Aorta (tissue), 5 donors: ENCODE results near the gene PNLIP. TPM values are rescaled to one million over a fixed set of nuclear protein-coding genes. Genes with fewer than 3 reads are reported as not detected.

Source experiments
- ATAC-seq: fragments of 200-7000 bp; cut with Tn5 transposase; one replicate; pipeline ENCODE4 v1.9.1; 2022; ENCODE audit warnings: moderate library complexity; ENCODE audit not compliant: low FRiP score
- DNase-seq, 2 donors: peaks; one replicate each; pipeline ENCODE4 v3.0.0-alpha.2; 2020
- H3K27ac ChIP-seq, 2 donors: one replicate each; pipeline ENCODE4 v1.5.1; 2013; ENCODE audit warnings: low read length in 2 of 2, mild to moderate bottlenecking in 2 of 2, moderate library complexity in 2 of 2, control low read depth in 1 of 2, inconsistent platforms in 1 of 2, low read depth in 1 of 2
- H3K27me3 ChIP-seq, 2 donors: one replicate each; pipeline ENCODE4 v1.6.1; 2013; ENCODE audit warnings: control low read depth in 1 of 2, low read length in 1 of 2, mild to moderate bottlenecking in 1 of 2, moderate library complexity in 1 of 2; ENCODE audit not compliant: insufficient read depth in 2 of 2, control insufficient read depth in 1 of 2
- H3K36me3 ChIP-seq, 2 donors: one replicate each; pipeline ENCODE4 v1.6.1; 2013; ENCODE audit warnings: control low read depth in 1 of 2, low read length in 1 of 2, mild to moderate bottlenecking in 1 of 2; ENCODE audit not compliant: insufficient read depth in 2 of 2, control insufficient read depth in 1 of 2
- H3K4me1 ChIP-seq, 2 donors: one replicate each; pipeline ENCODE4 v1.6.1; 2013; ENCODE audit warnings: low read length in 2 of 2, control low read depth in 1 of 2, mild to moderate bottlenecking in 1 of 2, moderate library complexity in 1 of 2; ENCODE audit not compliant: insufficient read depth in 2 of 2, control insufficient read depth in 1 of 2
- H3K4me3 ChIP-seq, 2 donors: one replicate each; pipeline ENCODE4 v1.5.1; 2013; ENCODE audit warnings: low read length in 2 of 2, control low read depth in 1 of 2, mild to moderate bottlenecking in 1 of 2
- H3K9me3 ChIP-seq: one replicate; pipeline ENCODE4 v1.6.1; 2013; ENCODE audit warnings: mild to moderate bottlenecking, low read length; ENCODE audit not compliant: control insufficient read depth
- WGBS, 2 donors: extraction: QIAGEN DNeasy Blood & Tissue Kit; methylation state at CpG; one replicate each; pipeline ENCODE4 v1.1.7; 2013; 5-methylcytosine and 5-hydroxymethylcytosine counted together
- intact Hi-C, 2 donors: fragments of 100-400 bp; cut with DNase I; formaldehyde crosslinking; loops; one replicate each; pipeline versions ENCODE4 v1.14.2 to v1.15.0; 2022
- polyA plus RNA-seq, 2 donors: library from polyadenylated mRNA; stranded (reverse); fragments of 200-250 nt; gene quantifications; one replicate each; pipeline ENCODE4 v1.2.3, GENCODE V29; 2013
- total RNA-seq, 2 donors: library from RNA; stranded (reverse); fragmentation: NEBNext Ultra II Directional; extraction: Animal tissue kit (Norgen Biotek cat#: 25700); gene quantifications; one replicate each; pipeline ENCODE4 v1.2.1, GENCODE V29; 2021
- donor health status: healthy with polysubstance abuse.
- donor health status: Bipolar disorder and iron deficiency.
- donor health status: DM: no; HTN: no; CAD: no.
- donor health status: DM: no; HTN: no; CAD: no.
- donor health status: DM: yes; HTN: yes; CAD: no.

Gene PNLIP
- total and polyA plus RNA-seq, 4 donors = 0.88 to 2.7 (median 1.8) TPM

DNA sequence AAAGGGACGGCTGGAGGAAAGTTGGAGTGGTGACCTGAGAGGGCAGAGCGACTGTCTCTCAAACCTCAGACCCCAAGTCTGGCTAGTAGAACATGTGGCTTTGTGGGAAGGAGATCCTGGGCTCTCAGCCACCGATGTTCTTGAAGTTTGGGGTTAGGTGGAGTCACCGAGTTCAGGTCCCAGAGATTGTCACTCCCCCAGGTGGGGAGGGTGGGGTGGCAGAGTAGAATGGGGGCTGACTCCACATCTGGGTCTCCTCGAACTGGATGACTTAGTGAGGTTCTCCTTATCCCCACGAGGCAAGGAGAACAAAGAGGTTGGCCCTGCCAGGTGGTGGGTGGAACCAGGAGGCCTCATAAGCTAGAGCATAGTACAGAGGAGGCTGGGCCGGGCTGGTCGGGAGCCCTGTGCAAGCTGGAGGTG, 60.3 kb downstream of the PNLIP start:
- WGBS, 2 donors = 69 to 72% methylated on average over 8 of the region's 8 CpGs
- DNase-seq = no peak
- H3K27me3 ChIP-seq = no peaks in the 10 kb centered on the region
- no peak overlapping the region for H3K4me3 ChIP-seq
- no peak overlapping the region for H3K27ac ChIP-seq
- intact Hi-C loops = no loop called here
- H3K4me1 ChIP-seq = no peaks in the 10 kb centered on the region
- peaks cover 7% of the 10 kb centered on the region for H3K9me3 ChIP-seq
- ATAC-seq = no peak
- no peaks in the 10 kb centered on the region for H3K36me3 ChIP-seq

DNA sequence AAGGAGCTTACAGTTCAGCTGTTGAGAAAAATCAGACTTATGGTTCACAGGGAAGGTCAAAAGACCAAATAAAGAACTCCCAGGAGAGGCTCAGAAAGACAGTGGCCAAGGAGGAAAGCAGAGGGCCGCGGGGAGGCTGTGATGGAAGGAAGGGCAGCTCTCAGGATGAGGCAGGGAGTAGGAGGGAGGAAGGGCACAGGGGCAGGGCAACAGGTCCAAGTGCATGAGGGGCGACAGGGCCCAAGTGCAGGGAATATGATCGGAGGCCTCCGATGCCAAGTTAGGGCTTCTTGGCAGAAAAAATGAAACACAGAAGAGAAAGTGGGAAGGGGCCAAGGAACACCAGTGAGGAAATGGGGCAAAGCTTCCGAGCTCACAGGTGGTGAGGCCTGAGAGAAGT, 61.6 kb downstream of the PNLIP start:
- 71 to 73% methylated on average over 6 of the region's 6 CpGs for WGBS, 2 donors
- no peak for ATAC-seq
- H3K27me3 ChIP-seq = no peaks in the 10 kb centered on the region
- no peaks in the 10 kb centered on the region for H3K4me1 ChIP-seq
- no peak overlapping the region for H3K4me3 ChIP-seq
- peaks cover 9% of the 10 kb centered on the region for H3K9me3 ChIP-seq
- DNase-seq = no peak
- H3K36me3 ChIP-seq = no peaks in the 10 kb centered on the region
- H3K27ac ChIP-seq = no peak overlapping the region
- intact Hi-C loops = no loop called here

DNA sequence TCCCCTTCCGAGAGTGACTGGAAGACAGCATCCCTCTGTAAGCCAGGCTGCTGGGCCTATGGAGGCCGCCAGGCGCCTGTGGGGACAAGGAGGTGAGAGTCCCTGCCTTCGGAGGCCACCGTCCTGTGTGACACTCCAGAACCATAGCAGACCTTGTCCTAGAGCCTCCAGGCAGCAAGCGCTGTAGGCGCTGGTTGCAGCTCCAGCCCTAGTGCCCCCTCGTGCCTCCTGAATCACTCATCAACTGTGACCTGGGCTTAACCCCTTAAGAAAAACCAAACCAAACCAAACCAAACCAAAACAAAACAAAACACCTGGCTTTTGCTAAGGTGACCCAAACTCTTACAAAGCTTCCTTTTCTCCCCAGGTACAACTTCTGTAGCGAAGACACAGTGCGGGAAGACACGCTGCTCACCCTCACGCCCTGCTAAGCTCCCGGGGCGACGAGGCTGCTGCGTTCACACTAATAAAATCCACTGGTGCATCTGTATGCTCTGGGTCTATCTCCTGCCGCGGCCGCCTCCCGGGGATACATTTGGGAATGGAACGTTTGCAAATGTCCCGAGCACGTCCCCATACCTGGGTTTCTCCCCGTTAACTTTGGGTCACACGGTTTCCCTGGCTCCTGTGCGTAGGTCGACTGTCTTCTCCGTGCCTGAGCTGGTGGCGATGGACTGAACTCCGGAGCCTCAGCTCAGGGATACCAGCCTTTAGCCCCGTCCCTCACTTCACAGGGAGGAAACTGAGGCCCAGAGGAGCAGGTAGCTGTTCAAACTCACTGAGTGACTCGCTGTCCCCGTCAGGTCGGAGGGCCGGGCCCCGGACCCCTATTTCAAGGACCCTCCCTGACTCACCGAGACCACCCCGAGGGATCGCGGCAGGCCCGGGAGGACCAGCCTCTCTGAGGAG, 63.2 kb downstream of the PNLIP start:
- no peaks in the 10 kb centered on the region for H3K27me3 ChIP-seq
- DNase-seq (no peak), ATAC-seq (no peak)
- H3K4me3 ChIP-seq = no peak overlapping the region
- 41 to 43% methylated on average over 41 of the region's 41 CpGs for WGBS, 2 donors
- no peak overlapping the region for H3K27ac ChIP-seq
- no peaks in the 10 kb centered on the region for H3K4me1 ChIP-seq
- intact Hi-C loops = no loop called here
- peaks cover 10% of the 10 kb centered on the region for H3K9me3 ChIP-seq
- no peaks in the 10 kb centered on the region for H3K36me3 ChIP-seq

DNA sequence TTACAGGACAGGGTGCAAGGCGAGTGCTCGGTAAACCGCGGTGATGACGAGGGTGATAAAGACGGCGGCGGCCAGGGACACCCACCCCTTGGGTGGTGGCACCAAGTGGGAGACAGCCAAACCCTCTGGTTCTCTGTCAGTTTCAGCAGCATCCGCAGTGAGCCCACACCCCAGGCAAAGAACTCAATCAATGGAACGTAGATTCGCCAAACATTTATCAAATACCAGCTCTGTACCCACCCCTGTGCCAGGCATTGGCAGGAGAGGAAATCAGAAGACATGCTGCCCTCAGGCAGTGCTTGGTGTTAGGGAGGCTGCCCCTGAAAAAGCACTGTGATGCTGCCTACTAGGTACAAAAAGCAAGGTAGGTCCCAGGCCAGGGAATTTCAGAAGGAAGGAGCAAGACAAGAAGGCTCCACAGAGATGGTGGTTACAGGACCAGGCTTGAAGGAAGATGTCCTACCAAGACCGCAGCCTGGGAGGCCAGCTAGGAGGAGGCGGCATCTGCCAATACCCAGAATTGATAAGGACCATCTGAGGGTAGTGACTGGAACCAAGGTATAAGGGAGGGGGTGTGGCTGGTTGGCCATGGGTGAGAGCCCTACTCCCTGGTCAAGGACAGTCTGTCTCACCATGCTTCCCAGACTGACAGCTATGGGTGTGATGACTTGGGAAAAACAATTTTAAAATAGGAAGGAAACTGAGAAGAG, 64.9 kb downstream of the PNLIP start:
- ATAC-seq = no peak
- H3K27me3 ChIP-seq = no peaks in the 10 kb centered on the region
- no peaks in the 10 kb centered on the region for H3K4me1 ChIP-seq
- intact Hi-C loops = no loop called here
- WGBS, 2 donors = 96 to 98% methylated on average over 13 of the region's 13 CpGs
- peaks cover 10% of the 10 kb centered on the region for H3K9me3 ChIP-seq
- DNase-seq = no peak
- no peak overlapping the region for H3K4me3 ChIP-seq
- H3K27ac ChIP-seq = no peak overlapping the region
- no peaks in the 10 kb centered on the region for H3K36me3 ChIP-seq

DNA sequence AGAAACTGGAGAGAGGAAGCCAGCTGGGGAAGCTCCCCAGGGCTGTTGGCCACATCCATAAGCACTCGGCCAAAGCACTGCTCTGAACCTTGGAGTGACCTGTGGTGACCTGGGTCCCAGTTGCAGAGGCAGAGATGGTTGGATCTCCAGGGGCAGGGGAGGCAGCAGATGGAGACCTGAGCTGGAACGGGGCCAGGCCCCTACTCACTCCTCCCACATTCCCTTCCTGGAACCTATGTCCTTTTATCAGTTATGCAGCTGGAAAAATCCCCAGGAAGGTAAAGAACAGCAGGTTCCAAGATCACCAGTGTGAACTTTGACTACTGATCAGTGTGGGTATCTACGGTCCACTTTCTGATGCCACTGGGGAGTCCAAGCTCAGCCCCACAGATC, 65.4 kb downstream of the PNLIP start:
- 78 to 83% methylated on average over 3 of the region's 3 CpGs for WGBS, 2 donors
- no peak for ATAC-seq

DNA sequence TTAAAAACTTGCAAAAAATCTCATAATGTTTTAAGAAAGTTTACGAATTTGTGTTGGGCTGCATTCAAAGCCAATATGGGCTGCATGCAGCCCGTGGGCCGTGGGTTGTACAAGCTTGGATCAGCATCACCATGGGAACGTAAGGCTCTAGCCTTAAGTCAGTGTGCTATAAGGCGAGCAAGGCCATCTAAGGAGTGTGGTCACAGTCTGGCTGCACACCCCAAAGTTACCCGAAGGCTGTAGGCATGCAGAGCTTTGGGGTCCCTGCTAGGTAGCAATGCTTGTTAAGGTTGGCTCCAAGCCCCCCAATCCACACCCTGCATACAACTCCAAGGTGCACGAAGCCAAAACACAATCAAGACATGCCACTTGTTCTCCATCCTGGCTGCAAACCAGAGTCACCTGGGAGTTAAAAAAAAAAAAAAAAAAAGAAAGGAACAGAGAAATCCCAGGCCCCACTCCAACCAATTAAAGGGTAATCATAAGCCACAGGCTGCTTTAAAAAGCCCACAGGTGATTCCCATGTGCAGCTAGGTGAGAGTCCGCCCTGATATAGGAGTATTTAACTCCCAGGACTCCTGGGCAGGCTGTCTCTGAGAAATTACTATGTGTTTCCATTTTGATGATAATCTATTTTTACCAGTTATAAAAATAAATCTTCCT, 66.5 kb downstream of the PNLIP start:
- Histone ChIP-seq H3K27ac (no peak overlapping the region), H3K9me3 (peaks cover 10% of the 10 kb centered on the region), H3K4me1 (no peaks in the 10 kb centered on the region), H3K27me3 (no peaks in the 10 kb centered on the region), H3K4me3 (no peak overlapping the region), H3K36me3 (no peaks in the 10 kb centered on the region)
- no peak for ATAC-seq
- 91% methylated on average over 8 of the region's 8 CpGs for WGBS, 2 donors
- intact Hi-C loops = no loop called here
- no peak for DNase-seq

More for the DNA sequence above, 65.4 kb downstream of the PNLIP start:
- intact Hi-C loops = no loop called here
- no peaks in the 10 kb centered on the region for H3K4me1 ChIP-seq
- H3K27ac ChIP-seq = no peak overlapping the region
- DNase-seq = no peak
- no peak overlapping the region for H3K4me3 ChIP-seq
- H3K36me3 ChIP-seq = no peaks in the 10 kb centered on the region
- H3K27me3 ChIP-seq = no peaks in the 10 kb centered on the region
- peaks cover 10% of the 10 kb centered on the region for H3K9me3 ChIP-seq

DNA sequence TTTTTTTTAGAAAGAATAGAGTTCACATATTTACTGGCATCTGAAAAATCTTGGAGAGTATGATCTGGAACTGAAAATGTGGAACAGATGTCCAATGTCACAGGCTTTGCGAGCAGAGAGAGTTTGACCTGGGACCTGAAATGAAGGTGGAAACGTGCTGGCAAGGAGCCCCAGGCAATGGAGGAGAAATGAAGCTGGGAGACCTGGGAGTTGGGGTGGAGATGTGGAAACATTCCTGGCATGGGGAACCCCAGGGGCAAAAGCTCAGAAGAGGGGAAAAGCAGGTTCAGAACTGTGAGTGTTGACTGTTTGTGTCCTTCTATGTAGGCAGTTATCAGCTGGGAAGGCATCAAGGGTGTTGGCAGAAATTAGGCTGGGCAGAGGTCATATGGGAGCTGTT, 67.7 kb downstream of the PNLIP start:
- Histone ChIP-seq H3K27me3 (no peaks in the 10 kb centered on the region), H3K27ac (no peak overlapping the region), H3K9me3 (peaks cover 10% of the 10 kb centered on the region), H3K36me3 (no peaks in the 10 kb centered on the region), H3K4me3 (no peak overlapping the region), H3K4me1 (no peaks in the 10 kb centered on the region)
- intact Hi-C loops = no loop called here
- 71 to 76% methylated on average over 2 of the region's 2 CpGs for WGBS, 2 donors
- DNase-seq (no peak), ATAC-seq (no peak)

DNA sequence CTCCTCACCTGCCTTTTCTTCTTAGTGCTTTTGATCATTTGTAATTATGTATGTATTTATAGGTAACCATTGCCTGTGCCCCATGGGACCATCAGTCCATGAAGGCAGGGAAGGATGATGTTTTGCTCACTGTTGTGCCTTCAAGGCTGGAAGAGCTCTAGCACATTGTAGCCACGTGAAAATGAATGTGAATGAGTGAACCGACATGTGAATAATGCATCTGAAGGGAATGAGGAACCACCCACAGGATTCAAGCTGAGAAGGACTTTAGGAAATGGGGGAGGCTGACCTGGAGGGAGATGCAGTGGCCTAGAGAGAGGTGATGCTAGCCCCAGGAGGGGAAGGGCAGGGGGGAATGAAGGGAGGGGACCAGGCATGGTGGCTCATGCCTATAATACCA, 69.1 kb downstream of the PNLIP start:
- ATAC-seq = no peak
- peaks cover 10% of the 10 kb centered on the region for H3K9me3 ChIP-seq
- H3K4me3 ChIP-seq = no peak overlapping the region
- no peaks in the 10 kb centered on the region for H3K27me3 ChIP-seq
- intact Hi-C loops = no loop called here
- no peak for DNase-seq
- H3K27ac ChIP-seq = no peak overlapping the region
- H3K4me1 ChIP-seq = no peaks in the 10 kb centered on the region
- no peaks in the 10 kb centered on the region for H3K36me3 ChIP-seq
- 52 to 54% methylated on average over 2 of the region's 2 CpGs for WGBS, 2 donors
